GM18868 (cell line): ENCODE data around the gene SIGLECL1.
"Not testable (repeated sequence)": the region's sequence is repeated elsewhere in the genome, so short reads cannot be mapped to it uniquely, and the experiment has no call there.

Source experiments
- ATAC-seq: cut with Tn5 transposase; IDR thresholded peaks from one replicate; pipeline ENCODE4 v1.9.1; 2021; ENCODE audit warnings: mild to moderate bottlenecking, moderate library complexity; ENCODE audit not compliant: unreplicated experiment

SIGLECL1 gene

GRCh38 chr19:51250786-51251467 is at the start of gene SIGLECL1:
Gene SIGLECL1, plus strand, starts transcription at chr19:51251080. Its CDS starts 12,993 bp downstream, at chr19:51264073.
- no peak for ATAC-seq

DNA sequence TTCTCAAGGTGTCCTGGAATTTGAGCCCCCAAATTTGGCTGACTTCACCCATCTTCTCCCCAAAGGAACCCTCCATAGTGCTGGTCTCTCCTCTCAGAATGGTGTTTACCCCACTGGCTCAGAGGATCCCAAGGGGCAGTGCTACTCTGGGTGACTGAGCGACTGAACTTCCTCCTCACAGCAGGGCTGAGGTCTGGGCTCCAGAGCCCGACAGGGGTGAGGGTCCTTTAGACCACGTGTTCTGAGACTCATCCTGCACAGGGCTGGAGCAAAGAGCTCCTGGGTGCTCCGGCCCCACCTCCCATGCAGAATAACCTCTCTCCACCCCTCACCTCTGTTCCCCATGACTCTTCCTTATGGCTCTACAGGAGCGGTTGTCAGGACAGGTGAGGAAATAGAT is 49.2 kb upstream of the SIGLECL1 start:
- no peak for ATAC-seq

DNA sequence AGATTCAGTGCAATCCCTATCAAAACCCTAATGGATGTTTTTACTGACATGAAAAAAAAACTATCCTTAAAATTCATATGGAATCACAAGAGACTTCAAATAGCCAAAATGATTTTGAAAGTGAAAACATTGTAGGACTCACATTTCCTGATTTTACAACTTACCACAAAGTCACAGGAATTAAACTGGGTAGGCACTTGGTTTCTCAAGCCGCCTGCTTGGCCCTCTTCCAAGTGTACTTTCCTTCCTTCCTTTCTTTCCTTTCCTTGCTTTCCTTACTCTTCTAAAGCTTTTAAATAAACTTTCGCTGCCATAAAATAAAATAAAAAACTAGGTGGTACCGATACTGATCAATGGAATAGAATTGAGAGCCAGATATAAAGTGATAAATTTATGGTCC is 47.0 kb upstream of the SIGLECL1 start:
- no peak for ATAC-seq

GRCh38 chr19:51204321-51204720 is 46.6 kb upstream of the SIGLECL1 start:
- ATAC-seq = no peak

- ATAC-seq = no peak
Observed at GRCh38 chr19:51207747-51208146, 43.1 kb upstream of the SIGLECL1 start.

GRCh38 chr19:51210191-51210784 is 40.6 kb upstream of the SIGLECL1 start:
- ATAC-seq = no peak

DNA sequence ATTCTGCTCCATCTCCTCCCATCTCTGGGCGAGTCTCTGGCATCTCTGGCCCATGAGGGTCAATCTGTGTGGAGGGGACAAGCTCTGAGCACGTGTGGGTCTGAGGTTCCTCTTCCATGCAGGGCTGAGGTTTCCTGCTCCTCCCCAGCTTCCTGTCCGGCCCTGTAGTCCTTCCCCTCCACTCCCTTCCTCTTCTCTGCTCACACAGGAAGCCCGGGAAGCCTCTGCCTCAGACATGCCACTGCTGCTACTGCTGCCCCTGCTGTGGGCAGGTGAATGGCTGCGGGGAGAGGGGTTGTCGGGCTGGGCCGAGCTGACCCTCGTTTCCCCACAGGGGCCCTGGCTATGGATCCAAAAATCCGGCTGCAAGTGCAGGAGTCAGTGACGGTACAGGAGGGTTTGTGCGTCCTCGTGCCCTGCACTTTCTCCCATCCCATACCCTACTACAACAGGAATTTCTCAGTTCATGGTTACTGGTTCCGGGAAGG is 40.0 kb upstream of the SIGLECL1 start:
- not testable (repeated sequence) for ATAC-seq

DNA sequence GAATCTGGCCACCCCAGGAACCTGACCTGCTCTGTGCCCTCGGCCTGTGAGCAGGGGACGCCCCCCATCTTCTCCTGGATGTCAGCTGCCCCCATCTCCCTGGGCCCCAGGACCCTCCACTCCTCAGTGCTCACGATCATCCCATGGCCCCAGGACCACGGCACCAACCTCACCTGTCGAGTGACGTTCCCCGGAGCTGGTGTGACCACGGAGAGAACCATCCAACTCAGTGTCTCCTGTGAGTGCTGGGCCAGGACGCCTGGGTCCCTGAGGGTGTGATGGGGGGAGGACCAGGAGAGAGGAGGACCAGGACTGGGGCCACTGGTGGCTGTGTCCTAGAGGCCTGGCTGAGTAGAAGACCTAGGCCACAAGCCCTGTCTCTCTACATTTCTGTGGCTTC is 39.0 kb upstream of the SIGLECL1 start:
- no peak for ATAC-seq

- no peak for ATAC-seq
Observed at GRCh38 chr19:51219307-51219706, 31.6 kb upstream of the SIGLECL1 start.

DNA sequence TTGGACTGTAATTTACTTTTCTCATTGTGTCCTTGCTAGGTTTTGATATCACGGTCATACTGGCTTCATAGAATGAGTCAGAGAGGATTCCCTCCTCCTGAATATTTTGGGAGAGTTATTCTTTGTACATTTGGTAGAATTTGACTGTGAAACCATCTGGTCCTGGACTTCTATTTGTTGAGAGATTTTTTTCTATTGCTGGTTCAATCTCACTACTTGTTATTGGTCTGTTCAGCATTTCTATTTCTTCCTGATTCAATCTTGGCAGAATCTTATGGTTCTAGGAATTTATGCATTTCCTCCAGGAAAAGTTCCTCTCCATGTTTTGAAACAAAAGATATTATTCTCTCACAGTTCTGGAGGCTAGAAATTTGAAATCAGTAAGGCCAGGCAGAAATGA is 30.9 kb upstream of the SIGLECL1 start:
- ATAC-seq = no peak

DNA sequence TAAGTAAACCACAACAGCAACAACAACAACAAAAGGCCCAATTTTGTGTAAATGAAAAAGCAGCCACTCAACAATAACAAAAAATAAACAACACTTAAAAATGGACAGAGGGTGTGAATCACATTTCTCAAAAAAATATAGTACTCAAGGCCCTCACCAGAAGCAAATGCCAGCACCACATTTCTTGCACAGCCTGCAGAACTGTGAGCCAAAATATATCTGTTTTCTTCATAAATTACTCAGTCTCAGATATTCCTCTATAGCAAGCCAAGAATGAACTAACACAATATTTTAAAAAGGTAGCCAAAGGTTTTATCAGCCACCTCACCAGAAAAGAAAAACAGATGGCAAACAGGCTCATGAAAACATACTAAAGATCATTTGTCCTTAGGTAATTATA is 29.9 kb upstream of the SIGLECL1 start:
- ATAC-seq = no peak

DNA sequence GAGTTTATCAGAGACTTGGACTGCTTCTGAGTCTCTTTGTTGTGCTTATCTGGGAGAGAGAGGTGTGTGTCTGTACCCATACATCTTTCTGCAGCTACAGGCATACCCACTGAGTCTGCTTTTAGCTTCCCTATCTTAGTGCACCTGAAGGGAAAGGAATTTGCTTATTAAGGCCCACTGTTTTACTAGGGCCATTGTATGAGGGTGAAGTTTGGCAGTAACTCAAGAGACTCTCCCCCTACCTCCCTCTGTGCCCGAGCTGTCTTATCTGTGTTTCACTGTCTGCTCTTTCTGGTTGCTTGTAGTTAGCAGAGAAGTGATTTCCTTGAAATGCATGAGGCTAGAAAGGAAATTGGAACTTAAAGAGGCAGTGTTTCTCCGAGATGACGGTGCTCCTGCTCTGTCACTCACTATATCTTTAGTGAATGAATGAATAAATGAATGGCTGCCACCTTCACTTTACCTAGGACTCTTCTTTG is 26.7 kb upstream of the SIGLECL1 start:
- ATAC-seq = no peak

DNA sequence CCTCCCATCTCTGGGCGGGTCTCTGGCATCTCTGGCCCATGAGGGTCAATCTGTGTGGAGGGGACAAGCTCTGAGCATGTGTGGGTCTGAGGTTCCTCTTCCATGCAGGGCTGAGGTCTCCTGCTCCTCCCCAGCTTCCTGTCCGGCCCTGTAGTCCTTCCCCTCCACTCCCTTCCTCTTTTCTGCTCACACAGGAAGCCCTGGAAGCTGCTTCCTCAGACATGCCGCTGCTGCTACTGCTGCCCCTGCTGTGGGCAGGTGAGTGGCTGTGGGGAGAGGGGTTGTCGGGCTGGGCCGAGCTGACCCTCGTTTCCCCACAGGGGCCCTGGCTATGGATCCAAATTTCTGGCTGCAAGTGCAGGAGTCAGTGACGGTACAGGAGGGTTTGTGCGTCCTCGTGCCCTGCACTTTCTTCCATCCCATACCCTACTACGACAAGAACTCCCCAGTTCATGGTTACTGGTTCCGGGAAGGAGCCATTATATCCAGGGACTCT is 25.9 kb upstream of the SIGLECL1 start, which contains the start of gene CD33:
TSS of gene CD33 (plus strand) at position 183 of the 496 bp plus-strand sequence. CDS start at position 222, 39 bp downstream.
- ATAC-seq = not testable (repeated sequence)

DNA sequence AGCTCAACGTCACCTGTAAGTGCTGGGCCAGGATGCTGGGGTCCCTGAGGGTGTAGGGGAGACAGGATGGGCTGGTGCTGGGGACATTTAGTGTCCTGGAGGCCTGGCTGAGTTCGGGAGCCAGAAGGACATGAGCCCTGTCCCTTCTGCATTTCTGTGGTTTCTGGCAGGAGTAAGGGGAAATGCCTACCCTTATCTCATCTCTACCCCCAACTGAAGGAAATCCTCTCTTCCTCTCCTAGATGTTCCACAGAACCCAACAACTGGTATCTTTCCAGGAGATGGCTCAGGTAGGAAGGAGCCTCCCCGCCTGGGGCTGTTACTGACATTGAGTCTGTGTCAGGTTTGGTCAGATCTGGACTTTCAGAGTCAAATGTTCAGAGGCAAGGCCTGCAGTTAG is 24.8 kb upstream of the SIGLECL1 start:
- no peak for ATAC-seq

- no peak for ATAC-seq
Observed at GRCh38 chr19:51227326-51227725, 23.6 kb upstream of the SIGLECL1 start.

DNA sequence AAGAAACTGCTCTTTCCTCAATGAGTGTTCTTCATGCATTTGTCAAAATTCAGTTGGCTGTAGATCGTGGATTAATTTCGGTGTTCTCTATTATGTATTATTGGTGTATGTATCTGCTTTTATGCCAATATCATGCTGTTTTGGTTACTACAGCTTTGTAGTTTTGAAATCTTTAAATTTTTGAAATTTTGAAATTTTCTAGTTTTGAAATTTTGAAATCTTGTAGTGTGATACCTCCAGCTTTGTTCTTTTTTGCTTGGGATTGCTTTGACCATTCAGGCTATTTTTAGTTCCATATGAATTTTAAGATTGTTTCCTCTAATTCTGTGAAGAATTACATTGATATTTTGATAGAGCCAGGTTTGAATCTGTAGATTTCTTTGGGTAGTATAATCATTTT is 22.9 kb upstream of the SIGLECL1 start:
- ATAC-seq = no peak

- no peak for ATAC-seq
Observed at GRCh38 chr19:51240866-51241265, 10.0 kb upstream of the SIGLECL1 start.

DNA sequence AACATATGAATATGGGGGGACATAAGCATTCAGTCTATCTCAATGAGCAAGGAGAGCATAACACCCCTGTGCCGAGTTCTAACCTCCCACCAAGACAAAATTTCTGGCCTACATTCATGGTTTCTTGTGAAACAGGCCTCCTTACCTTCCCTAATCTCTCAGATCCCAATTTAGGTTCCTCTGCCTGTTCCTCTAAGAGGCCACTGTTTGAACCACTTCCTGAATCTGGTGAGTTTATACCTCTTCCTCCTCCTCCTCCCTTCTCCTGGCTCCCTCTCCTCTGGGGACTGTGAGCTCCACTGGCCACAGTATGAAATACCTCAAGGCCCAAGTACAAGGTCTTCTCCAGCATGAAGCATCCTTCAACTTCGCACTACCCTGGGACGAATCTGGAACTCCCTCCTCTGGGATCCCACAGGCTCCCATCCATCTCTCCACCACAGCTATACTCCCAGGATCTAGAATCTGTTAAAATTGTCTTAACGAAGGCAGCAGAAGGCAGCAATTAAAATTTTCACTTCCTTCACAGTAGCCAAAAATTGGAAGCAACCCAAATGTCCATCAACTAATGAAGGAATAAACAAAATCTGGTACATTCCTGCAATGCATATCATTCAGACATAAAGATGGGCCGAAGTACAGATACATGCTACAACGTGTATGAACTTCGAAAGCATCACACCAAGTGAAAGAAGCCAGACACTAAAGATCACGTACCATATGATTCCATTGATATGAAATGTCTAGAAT is 7.8 kb upstream of the SIGLECL1 start:
- ATAC-seq = no peak

DNA sequence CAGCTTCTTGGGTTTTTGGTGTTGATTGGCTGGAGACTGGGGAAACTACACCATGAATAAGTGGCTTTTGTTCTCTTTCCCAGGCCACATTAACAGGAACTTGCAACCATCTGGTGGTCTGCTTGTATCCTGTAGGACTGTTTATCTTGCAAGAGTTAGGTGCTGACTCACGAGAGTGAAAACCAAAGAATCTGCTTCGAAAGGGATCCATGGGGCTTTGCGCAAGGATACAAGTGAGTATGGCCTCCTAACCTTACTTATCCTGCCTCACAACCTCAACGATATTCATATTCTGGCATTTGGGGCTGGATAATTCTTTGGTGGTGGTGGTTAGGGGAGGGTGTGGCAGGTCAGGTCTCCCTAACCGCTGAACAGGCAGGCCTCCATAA is 4.7 kb upstream of the SIGLECL1 start:
- ATAC-seq = no peak

- no peak for ATAC-seq
Observed at GRCh38 chr19:51247972-51248590, 2.8 kb upstream of the SIGLECL1 start.

DNA sequence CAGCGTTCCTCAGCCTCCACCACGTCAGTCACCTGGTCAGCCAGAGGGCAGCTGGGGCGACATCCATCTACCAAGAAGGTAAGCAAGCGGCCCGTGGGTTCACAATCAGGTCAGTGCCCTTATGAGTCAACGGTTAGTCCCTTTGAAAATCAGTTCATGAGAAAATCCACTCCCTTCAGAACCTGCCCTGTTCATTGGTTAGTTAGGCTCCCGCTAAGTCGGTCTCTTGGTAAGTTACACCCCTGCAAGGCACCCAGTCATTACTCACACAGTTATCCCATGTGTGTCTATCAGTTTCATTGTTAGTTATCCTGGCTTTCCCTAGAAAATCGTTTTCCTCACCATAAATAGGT is 564 bp downstream of the SIGLECL1 start:
- ATAC-seq = no peak
